Panc1 (cell line): Measurements from ENCODE around the gene NKAIN2.

Source experiments
- POLR2AphosphoS5 ChIP-seq: IDR thresholded peaks from 2 replicates; pipeline ENCODE4 v1.6.1; 2012; ENCODE audit warnings: mild to moderate bottlenecking, low read depth, low read length, moderate library complexity
- REST ChIP-seq, 2 experiments: IDR thresholded peaks; 2 replicates each; pipeline ENCODE4 v1.6.1; 2011 to 2012; ENCODE audit warnings: low read depth in 2 of 2, control low read depth in 1 of 2, low read length in 1 of 2, mild to moderate bottlenecking in 1 of 2, moderate library complexity in 1 of 2; ENCODE audit not compliant: insufficient read depth in 1 of 2
- SIN3A ChIP-seq: IDR thresholded peaks from 2 replicates; pipeline ENCODE4 v1.6.1; 2012; ENCODE audit warnings: low read depth, mild to moderate bottlenecking, low read length, moderate library complexity, borderline replicate concordance; ENCODE audit not compliant: insufficient read depth
- TCF7L2 ChIP-seq: IDR thresholded peaks from 2 replicates; pipeline ENCODE4 v1.6.1; 2011; ENCODE audit warnings: mild to moderate bottlenecking, low read depth, low read length, inconsistent platforms
- TF ChIP-seq, protein P1 (sequence below): fragments of 450-650 bp; IDR thresholded peaks from 2 replicates; pipeline ENCODE4 v1.5.1; 2017; ENCODE audit warnings: mild to moderate bottlenecking

DNA sequence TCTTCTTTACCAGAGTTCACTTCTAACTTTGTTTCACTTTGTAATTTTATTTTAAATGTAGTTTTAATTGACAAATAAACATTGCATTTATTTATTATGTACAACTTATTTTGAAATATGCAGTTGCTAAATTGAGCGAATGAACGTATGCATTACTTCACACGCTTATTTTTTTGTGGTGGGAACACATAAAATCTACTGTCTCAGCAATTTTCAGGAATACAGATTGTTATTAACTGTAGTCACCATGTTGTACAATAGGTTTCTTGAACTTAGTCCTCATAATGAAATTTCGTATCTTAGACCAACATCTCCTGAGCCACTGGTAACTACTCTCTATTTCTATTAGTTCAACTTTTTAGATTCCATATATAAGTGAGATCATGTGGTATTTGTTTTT, 46.9 kb downstream of the NKAIN2 start:
- TF ChIP-seq, protein P1, sequence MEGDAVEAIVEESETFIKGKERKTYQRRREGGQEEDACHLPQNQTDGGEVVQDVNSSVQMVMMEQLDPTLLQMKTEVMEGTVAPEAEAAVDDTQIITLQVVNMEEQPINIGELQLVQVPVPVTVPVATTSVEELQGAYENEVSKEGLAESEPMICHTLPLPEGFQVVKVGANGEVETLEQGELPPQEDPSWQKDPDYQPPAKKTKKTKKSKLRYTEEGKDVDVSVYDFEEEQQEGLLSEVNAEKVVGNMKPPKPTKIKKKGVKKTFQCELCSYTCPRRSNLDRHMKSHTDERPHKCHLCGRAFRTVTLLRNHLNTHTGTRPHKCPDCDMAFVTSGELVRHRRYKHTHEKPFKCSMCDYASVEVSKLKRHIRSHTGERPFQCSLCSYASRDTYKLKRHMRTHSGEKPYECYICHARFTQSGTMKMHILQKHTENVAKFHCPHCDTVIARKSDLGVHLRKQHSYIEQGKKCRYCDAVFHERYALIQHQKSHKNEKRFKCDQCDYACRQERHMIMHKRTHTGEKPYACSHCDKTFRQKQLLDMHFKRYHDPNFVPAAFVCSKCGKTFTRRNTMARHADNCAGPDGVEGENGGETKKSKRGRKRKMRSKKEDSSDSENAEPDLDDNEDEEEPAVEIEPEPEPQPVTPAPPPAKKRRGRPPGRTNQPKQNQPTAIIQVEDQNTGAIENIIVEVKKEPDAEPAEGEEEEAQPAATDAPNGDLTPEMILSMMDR, result no peak
- TF ChIP-seq POLR2AphosphoS5 (no peak), SIN3A (no peak), REST (IDR thresholded peaks at IDR 0.05; ENCODE audit: insufficient read depth in 1 of 2, low read depth in 2 of 2, low read length in 1 of 2) (no peak), TCF7L2 (no peak)
